ENCODE measurements around the gene COG2.
"Not testable (repeated sequence)": the region's sequence is repeated elsewhere in the genome, so short reads cannot be mapped to it uniquely, and the experiment has no call there.

The COG2 gene

DNA sequence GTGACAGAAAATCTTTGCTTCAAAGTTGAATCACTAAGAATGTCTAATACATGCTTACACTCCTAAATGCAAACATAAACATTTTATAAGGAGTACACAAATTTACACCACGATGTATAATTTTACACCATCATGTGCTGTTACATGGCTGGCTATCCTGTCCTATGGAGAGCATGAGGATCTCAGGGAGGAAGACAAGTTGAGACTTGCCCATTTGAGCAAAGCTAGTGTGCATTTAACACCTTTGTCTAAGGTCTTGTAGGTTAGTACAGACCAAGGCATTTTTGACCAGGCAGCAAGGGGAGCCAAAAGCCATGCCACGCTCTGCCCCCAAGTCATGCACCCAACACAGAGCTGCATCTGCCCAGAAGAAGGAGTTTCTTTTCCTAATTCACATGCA is 14.5 kb upstream of the COG2 start:
- no peak for DNase-seq (ENCODE audit: low spot score)

GRCh38 chr1:230629511-230629910 is 12.8 kb upstream of the COG2 start:
- DNase-seq (ENCODE audit: low spot score), result no peak

DNA sequence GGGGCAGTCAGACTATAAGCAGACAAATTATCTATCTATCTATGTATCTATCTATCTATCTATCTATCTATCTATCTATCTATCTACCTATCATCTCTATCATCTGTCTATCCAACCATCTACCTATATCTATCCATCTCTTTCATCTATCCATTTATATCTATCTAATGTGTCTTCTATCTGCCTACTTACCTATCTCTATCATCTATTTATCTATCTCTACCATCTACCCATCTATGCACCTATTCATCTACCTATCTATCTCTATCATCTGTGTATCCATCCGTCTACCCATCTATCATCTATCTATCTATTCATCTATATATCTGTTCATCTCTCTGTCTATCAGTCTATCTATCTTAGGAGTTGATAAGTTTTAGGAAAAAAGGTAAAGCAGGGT is 10.8 kb upstream of the COG2 start:
- DNase-seq (ENCODE audit: low spot score), result no peak

DNA sequence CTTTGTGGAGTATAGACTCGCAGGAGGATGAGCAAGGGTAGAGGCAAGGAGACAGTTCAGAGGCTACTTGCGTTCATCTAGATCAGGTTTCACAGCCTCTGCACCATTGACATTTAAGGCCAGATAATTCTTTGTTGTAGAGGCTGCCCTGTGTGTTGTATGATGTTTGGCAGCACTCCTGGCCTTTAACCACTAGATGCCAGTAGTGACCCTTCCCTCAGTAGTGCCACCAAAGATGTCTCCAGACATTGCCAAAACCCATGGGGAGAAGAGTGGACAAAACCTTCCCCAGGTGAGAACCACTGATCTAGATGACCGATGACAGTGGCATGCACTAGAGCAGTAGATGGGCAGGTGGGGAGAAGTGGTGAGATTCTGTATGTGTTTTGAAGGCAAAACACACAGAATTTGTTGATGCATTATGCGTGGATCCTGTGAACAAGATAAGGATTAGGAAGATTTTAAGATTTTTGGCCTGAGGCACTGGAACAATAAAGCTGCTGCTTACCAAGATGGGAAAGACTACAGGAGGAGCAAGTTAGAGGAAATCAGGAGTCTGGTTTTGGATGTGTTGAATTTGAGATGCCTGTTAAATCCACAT is 9.9 kb upstream of the COG2 start:
- DNase-seq (ENCODE audit: low spot score), result peak; percentile 14

DNA sequence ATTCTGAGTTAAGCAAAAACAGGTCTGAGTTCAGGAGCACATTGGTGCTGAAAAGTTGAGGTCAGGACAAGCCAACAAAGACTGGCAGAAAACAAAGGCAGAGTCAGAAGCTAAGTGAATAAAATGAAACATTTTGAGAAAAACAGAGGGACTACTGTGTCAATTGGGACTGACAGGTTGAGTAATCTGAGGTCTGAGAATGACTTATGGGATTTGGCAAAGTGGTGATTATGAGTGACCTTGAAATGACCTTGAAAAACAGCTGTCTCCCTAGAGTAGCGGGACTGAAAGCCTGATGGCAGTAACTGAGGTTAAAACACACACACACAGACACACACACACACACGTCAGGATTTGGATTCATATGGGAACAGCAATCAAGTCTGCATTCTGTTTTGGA is 8.8 kb upstream of the COG2 start:
- no peak for DNase-seq (ENCODE audit: low spot score)

DNA sequence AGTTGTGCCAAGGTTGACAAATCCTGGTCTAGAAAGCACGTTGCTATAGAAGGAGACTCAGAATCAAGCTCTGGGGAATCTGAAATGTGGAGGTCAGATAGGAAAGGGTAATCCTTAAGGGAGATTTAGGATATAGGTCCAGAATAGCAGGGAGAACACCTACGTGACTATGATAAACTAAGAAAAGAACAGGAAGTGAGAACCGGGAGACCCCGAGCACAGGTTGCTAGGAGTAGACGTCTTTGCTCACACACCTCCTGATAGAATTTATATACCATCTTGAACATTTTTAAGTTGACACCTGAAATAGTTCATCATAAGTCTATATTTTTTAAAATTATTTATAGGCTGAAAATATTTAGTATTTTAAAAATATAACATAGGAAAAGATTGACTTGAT is 7.9 kb upstream of the COG2 start:
- DNase-seq (ENCODE audit: low spot score), result no peak

DNA sequence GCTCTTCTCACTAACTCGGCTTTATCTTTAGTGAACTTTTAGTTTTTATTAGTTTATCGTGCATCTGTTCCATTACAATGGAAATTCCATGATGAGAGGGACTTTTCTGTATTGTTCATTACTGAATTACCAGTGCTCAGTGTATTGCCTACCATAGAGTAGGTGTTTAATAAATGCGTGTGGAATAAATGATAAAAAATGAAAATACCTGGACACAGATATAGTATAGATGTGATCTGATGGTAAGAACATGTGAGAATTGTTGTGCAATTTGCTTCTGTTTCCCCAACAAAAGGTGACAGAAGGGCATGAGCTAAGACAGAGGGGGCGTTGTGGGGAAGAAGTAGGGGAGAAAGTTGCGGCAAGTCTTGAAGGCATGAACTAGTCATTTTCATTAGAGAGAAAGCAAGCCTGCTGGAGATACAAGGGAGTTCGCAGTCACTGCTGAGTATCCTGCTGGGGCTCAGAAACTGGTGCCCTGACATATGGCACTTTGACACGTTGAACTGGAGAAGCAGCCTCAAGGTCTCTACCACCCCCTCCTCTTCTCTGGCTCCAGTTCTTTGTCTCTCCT is 5.6 kb upstream of the COG2 start:
- no peak for DNase-seq (ENCODE audit: low spot score)

DNA sequence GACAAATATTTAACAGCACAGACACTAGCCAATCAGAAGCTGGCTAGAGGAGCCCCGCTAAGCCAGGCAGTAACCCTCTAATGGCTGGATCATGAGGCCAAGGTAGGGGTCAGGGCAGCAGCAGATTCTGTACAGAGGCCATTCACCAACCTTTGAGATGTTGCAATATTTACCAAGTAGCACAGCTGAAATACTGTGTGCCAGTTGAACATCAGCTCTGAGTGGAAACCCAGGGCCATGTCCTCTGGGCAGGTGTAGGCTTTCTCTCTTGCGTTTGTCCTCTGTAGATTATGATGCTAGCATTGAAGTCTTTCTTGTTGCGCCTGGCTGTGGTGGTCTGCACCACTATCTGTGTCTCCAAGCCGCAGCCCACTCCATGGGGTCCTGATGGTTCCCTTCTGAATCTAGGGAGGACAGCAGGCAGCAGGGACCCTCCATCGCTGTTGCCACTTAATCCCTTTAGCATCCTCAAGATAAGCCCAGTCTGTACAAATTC is 2.5 kb upstream of the COG2 start:
- no peak for DNase-seq (ENCODE audit: low spot score)

DNA sequence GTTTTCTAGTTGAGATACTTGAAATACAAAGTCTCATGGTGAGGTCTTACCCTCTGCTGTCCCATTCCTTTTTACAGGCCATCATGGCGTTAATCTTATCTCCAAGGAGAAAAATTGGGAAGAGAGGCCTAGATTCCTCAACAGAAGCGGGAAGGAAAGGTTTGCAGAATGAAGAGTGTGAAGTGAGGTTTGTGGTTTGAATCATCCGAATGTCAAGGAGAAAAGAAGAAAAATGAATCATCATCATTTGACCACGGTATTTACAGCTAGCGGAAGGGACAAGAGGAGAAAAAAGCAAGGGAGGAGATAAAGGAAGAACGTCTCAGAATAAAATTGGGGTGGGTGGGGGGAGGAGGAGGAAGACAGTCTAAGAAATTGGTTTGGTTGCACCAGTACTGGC is 935 bp upstream of the COG2 start:
- no peak for DNase-seq (ENCODE audit: low spot score)

DNA sequence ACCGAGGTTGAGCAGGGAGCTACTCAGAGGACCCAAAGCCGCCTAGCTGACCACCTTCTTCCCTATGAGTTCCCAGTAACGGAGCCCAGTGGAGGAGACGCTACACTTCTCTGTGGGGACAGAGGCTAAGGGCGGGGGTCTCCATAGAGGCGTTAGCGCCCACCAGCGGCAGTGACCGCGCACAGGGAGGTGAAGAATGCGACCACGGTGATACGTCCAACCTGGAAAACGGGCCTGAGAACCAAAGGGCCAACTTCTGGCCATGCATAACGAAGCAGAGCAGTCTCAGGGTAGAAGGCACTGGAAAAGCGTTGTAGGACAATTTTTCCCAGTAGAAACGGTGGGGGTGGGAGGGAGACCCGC is 400 bp upstream of the COG2 start:
- DNase-seq (ENCODE audit: low spot score), result no peak

- DNase-seq (ENCODE audit: low spot score), result no peak
These were observed 1.6 kb downstream of the COG2 start for GRCh38 chr1:230643908-230644307.

GRCh38 chr1:230646710-230647302 is 4.5 kb downstream of the COG2 start:
- no peak for DNase-seq (ENCODE audit: low spot score)

- DNase-seq (ENCODE audit: low spot score), result no peak
These were observed 5.0 kb downstream of the COG2 start for GRCh38 chr1:230647321-230647720.

- DNase-seq (ENCODE audit: low spot score), result no peak
These were observed 5.8 kb downstream of the COG2 start for GRCh38 chr1:230648114-230648513.

GRCh38 chr1:230650300-230650699 is 8.0 kb downstream of the COG2 start:
- DNase-seq (ENCODE audit: low spot score), result no peak

- DNase-seq (ENCODE audit: low spot score), result no peak
These were observed 9.0 kb downstream of the COG2 start for GRCh38 chr1:230651235-230651634.

DNA sequence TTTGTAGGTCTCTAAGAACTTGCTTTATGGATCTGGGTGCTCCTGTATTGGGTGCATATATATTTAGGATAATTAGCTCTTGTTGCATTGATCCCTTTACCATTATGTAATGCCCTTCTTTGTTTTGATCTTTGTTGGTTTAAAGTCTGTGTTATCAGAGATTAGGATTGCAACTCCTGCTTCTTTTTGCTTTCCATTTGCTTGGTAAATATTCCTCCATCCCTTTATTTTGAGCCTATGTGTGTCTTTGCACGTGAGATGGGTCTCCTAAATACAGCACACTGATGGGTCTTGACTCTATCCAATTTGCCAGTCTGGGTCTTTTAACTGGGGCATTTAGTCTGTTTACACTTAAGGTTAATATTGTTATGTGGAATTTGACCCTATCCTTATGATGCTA is 14.4 kb downstream of the COG2 start:
- not testable (repeated sequence) for DNase-seq (ENCODE audit: low spot score)

DNA sequence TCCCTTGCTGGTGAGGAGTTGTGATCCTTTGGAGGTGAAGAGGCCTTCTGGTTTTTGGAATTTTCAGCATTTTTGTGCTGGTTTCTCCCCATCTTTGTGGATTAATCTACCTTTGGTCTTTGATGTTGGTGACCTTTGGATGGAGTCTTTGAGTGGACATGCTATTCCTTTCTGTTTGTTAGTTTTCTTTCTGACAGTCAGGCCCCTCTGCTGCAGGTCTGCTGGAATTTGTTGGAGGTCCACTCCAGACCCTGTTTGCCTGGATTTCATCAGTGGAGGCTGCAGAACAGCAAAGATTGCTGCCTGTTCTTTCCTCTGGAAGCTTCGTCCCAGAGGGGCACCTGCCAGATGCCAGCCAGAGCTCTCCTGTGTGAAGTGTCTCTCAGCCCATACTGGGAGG is 15.8 kb downstream of the COG2 start:
- DNase-seq (ENCODE audit: low spot score), result not testable (repeated sequence)

DNA sequence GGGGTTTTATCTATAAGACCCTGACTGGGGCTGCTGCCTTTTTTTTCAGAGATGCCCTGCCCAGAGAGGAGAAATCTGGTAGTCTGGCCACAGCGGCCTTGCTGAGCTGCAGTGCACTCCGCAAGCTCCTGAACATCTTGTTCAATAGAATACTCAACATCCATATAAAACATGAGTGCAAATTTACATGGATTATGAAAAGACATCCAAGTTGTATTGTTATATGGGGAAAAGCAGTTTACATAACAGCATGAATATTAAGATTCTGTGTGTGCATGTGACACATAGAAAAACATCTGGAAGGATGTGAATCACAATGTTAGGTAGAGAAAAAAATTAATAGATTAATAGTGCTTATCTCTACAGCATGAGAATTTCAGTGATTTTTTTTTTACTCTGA is 16.4 kb downstream of the COG2 start:
- no peak for DNase-seq (ENCODE audit: low spot score)

GRCh38 chr1:230661976-230662375 is 19.7 kb downstream of the COG2 start:
- DNase-seq (ENCODE audit: low spot score), result no peak

GRCh38 chr1:230668227-230668626 is 25.9 kb downstream of the COG2 start:
- no peak for DNase-seq (ENCODE audit: low spot score)

- no peak for DNase-seq (ENCODE audit: low spot score)
These were observed 27.3 kb downstream of the COG2 start for GRCh38 chr1:230669543-230669942.

GRCh38 chr1:230674581-230674980 is 32.3 kb downstream of the COG2 start:
- no peak for DNase-seq (ENCODE audit: low spot score)

- DNase-seq (ENCODE audit: low spot score), result no peak
These were observed 34.9 kb downstream of the COG2 start for GRCh38 chr1:230677200-230677599.
